Hepatocyte (in vitro differentiated cells): ENCODE measurements around the gene C19orf25. TPM values are rescaled to one million over a fixed set of nuclear protein-coding genes. Genes with fewer than 3 reads are reported as not detected.

Experiments
- DNase-seq: peaks from one replicate; pipeline ENCODE4 v3.0.0-alpha.2; 2016; ENCODE audit warnings: low spot score
- H2AFZ ChIP-seq: fragments of 200-600 bp; sonication (generic); 2 replicates; pipeline ENCODE4 v1.6.0; 2016; ENCODE audit warnings: antibody characterized with exemption, mild to moderate bottlenecking
- H3K27ac ChIP-seq: fragments of 200-600 bp; sonication (generic); 2 replicates; pipeline ENCODE4 v1.5.1; 2016; ENCODE audit warnings: mild to moderate bottlenecking
- H3K27me3 ChIP-seq: fragments of 200-600 bp; sonication (generic); 2 replicates; pipeline ENCODE4 v1.6.1; 2016
- H3K36me3 ChIP-seq: fragments of 200-600 bp; sonication (generic); replicated peaks from 2 replicates; pipeline ENCODE4 v1.5.1; 2016; ENCODE audit warnings: low read depth; ENCODE audit not compliant: insufficient read depth
- H3K4me1 ChIP-seq: fragments of 200-600 bp; sonication (generic); 2 replicates; pipeline ENCODE4 v1.5.1; 2016; ENCODE audit warnings: mild to moderate bottlenecking, moderate library complexity; ENCODE audit not compliant: insufficient read depth
- H3K4me2 ChIP-seq: fragments of 200-600 bp; sonication (generic); 2 replicates; pipeline ENCODE4 v1.6.0; 2016
- H3K4me3 ChIP-seq: fragments of 200-600 bp; sonication (generic); 2 replicates; pipeline ENCODE4 v1.5.1; 2016; ENCODE audit warnings: mild to moderate bottlenecking
- H3K79me2 ChIP-seq: fragments of 200-600 bp; sonication (generic); 2 replicates; pipeline ENCODE4 v1.6.0; 2017; ENCODE audit warnings: mild to moderate bottlenecking
- H3K9me2 ChIP-seq: fragments of 200-600 bp; sonication (generic); replicated peaks from 2 replicates; pipeline ENCODE4 v1.6.0; 2017; ENCODE audit warnings: mild to moderate bottlenecking; ENCODE audit not compliant: insufficient read depth
- H3K9me3 ChIP-seq: fragments of 200-600 bp; sonication (generic); 2 replicates; pipeline ENCODE4 v1.5.1; 2016; ENCODE audit warnings: low read depth, mild to moderate bottlenecking
- H4K20me1 ChIP-seq: fragments of 200-600 bp; sonication (generic); 2 replicates; pipeline ENCODE4 v1.6.0; 2016; ENCODE audit warnings: mild to moderate bottlenecking; ENCODE audit not compliant: insufficient read depth, poor library complexity, severe bottlenecking
- EZH2 ChIP-seq: fragments of 200-600 bp; sonication (generic); IDR thresholded peaks from 2 replicates; pipeline ENCODE4 v1.6.1; 2016; ENCODE audit warnings: antibody characterized with exemption, mild to moderate bottlenecking, borderline replicate concordance
- EZH2phosphoT487 ChIP-seq: fragments of 200-600 bp; sonication (generic); IDR thresholded peaks from one replicate; pipeline ENCODE4 v1.6.1; 2018; ENCODE audit warnings: antibody characterized with exemption, mild to moderate bottlenecking, low read depth, moderate library complexity; ENCODE audit not compliant: unreplicated experiment, severe bottlenecking
- WGBS: methylation state at CpG from one replicate; pipeline ENCODE4 v1.1.6; 2016; ENCODE audit warnings: low lambda C conversion rate; ENCODE audit errors: missing lambda C conversion rate; 5-methylcytosine and 5-hydroxymethylcytosine counted together
- polyA plus RNA-seq: library from polyadenylated mRNA; unstranded; fragments of >200 nt; fragmentation: Nextera tagmentation; extraction: Ambion mirVana; gene quantifications from 2 replicates; pipeline ENCODE4 v1.2.1, GENCODE V29; 2016
- total RNA-seq: library from RNA; depleted of rRNA; stranded (reverse); fragments of >200 nt; gene quantifications from 2 replicates; pipeline ENCODE4 v1.2.3, GENCODE V29; 2014
- TF ChIP-seq, protein P1 (sequence below): fragments of 200-600 bp; sonication (generic); IDR thresholded peaks from 2 replicates; pipeline ENCODE4 v1.5.1; 2016; ENCODE audit warnings: antibody characterized with exemption, mild to moderate bottlenecking; ENCODE audit not compliant: poor library complexity

The C19orf25 gene
- 36.3 and 36.4 TPM in 2 replicates for total RNA-seq
- 43.6 and 65.0 TPM in 2 replicates for polyA plus RNA-seq

DNA sequence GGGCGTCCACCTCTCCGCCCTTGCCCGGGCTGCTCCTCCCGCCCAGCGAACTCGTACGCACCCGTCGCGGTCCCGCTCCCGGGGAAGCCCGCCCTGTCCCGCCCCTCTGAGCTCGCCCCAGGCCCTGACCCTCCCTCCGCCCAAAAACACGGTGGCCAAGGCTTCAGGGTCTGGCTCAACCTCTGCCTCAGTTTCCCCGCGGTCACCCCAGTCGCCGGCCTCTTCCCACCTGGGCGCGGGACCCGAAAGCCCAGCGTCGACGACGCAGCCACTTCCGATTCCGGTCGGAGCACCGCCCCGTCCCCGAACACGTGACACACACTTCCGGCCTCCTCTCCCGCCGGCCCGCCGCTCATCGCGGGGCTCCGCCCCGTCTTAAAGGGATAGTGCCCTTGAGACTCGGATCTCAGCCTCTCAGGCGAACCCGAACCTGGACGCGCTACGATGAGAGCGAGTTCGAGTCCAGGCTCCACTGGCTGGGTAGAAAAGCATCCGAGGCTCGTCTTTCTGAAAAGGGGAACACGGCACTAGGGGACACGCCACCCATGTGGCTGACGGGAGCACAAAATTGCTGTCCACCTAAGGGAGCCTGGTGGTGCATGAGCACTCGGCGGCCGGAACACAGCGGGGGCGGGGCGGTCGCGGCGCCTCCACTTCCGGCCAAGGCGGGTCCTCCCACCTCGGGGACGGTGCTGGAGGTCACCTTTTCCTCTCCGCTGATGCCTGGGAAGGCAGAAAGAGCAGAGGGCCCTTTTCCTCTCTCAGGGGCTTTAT lies at the start of gene C19orf25:
Gene C19orf25 (minus strand): TSS at position 282 of the 774 bp plus-strand sequence. CDS start 312 bp downstream, outside the sequence.
- DNase-seq, result peak; percentile 98
- Histone ChIP-seq H3K4me2 (peak within 1 kb of the TSS; percentile 99), H3K36me3 (no peaks in the 10 kb centered on the region), H3K79me2 (peaks cover 28% of the 10 kb centered on the region), H3K9me3 (no peaks in the 10 kb centered on the region), H3K4me1 (peaks cover 11% of the 10 kb centered on the region), H2AFZ (peak within 1 kb of the TSS; percentile 91), H3K27me3 (no peaks in the 10 kb centered on the region), H3K4me3 (peak within 1 kb of the TSS; percentile 96), H3K27ac (peak within 1 kb of the TSS; percentile 62), H4K20me1 (peaks cover 19% of the 10 kb centered on the region), H3K9me2 (no peaks in the 10 kb centered on the region)
- WGBS, result under 1% methylated on average over 51 of the region's 71 CpGs
- TF ChIP-seq, protein P1, sequence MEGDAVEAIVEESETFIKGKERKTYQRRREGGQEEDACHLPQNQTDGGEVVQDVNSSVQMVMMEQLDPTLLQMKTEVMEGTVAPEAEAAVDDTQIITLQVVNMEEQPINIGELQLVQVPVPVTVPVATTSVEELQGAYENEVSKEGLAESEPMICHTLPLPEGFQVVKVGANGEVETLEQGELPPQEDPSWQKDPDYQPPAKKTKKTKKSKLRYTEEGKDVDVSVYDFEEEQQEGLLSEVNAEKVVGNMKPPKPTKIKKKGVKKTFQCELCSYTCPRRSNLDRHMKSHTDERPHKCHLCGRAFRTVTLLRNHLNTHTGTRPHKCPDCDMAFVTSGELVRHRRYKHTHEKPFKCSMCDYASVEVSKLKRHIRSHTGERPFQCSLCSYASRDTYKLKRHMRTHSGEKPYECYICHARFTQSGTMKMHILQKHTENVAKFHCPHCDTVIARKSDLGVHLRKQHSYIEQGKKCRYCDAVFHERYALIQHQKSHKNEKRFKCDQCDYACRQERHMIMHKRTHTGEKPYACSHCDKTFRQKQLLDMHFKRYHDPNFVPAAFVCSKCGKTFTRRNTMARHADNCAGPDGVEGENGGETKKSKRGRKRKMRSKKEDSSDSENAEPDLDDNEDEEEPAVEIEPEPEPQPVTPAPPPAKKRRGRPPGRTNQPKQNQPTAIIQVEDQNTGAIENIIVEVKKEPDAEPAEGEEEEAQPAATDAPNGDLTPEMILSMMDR, result no peak
- no peak for TF ChIP-seq EZH2

DNA sequence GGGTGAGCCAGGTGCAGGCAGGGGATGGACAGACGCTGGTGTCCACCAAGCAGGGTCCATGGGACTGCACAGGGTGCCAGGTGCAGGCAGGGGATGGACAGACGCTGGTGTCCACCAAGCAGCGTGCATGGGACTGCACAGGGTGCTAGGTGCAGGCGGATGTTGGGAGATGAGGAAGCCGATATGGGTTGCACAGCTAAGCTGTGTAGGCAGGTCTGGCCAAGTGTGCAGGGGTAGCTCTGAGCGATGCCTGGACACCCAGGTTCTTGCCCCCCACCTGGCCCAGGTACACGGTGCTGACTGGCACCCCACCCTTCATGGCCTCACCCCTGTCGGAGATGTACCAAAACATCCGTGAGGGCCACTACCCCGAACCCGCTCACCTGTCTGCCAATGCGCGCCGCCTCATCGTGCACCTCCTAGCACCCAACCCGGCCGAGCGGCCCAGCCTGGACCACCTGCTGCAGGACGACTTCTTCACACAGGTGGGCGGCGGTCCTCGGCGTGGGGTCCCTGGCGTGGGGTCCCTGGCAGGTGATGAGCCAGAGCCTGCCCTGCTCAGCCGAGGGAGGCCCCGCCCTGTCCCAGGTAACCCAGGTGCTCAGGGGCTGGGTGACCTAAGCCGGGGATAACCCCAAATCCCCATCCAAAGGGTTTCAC lies 48.8 kb upstream of the C19orf25 start:
- Histone ChIP-seq H3K4me3 (no peak overlapping the region), H3K27ac (no peak overlapping the region), H3K36me3 (no peaks in the 10 kb centered on the region), H4K20me1 (no peaks in the 10 kb centered on the region), H3K4me2 (no peak overlapping the region), H2AFZ (no peak overlapping the region), H3K27me3 (peaks cover 25% of the 10 kb centered on the region), H3K9me2 (no peaks in the 10 kb centered on the region), H3K4me1 (no peaks in the 10 kb centered on the region), H3K79me2 (no peaks in the 10 kb centered on the region), H3K9me3 (no peaks in the 10 kb centered on the region)
- DNase-seq, result peak; percentile 3
- 89% methylated on average over 26 of the region's 27 CpGs for WGBS
- TF ChIP-seq, protein P1, result no peak
- TF ChIP-seq EZH2, result no peak
- TF ChIP-seq EZH2phosphoT487, result no peak

DNA sequence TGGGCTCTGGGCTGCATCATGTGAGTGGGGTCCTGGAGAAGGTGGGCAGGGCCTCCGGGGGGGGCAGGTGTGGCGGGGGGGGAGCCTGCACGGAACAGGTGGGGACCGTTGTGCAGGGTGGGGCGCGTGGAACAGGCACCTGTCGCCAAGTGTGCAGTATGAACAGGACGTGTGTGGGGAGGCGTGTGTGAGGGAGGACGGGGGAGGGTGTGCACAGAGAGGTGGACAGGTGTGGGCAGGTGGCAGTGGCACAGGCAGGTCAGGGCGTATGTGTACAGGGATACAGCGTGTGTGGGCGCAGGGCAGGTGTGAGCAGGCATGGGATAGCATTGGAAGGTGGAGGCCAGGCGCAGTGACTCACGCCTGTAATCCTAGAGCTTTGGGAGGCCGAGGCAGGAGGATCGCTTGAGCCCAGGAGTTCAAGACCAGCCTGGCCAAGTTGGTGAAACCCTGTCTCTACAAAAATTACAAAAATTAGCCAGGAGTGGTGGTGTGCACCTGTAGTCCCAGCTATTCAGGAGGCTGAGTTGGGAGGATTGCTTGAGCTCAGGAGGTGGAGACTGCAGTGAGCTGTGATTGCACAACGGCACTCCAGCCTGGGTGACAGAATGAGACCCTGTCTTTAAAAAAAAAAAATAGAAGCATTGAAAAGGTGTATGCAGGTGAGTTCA lies 48.1 kb upstream of the C19orf25 start:
- Histone ChIP-seq H3K9me2 (no peaks in the 10 kb centered on the region), H3K4me2 (no peak overlapping the region), H3K9me3 (no peaks in the 10 kb centered on the region), H3K4me1 (no peaks in the 10 kb centered on the region), H3K36me3 (no peaks in the 10 kb centered on the region), H3K4me3 (no peak overlapping the region), H2AFZ (no peak overlapping the region), H3K27me3 (peaks cover 28% of the 10 kb centered on the region), H4K20me1 (no peaks in the 10 kb centered on the region), H3K27ac (no peak overlapping the region), H3K79me2 (no peaks in the 10 kb centered on the region)
- TF ChIP-seq, protein P1, result no peak
- TF ChIP-seq EZH2, result no peak
- no peak for TF ChIP-seq EZH2phosphoT487
- 86% methylated on average over 6 of the region's 18 CpGs for WGBS
- no peak for DNase-seq
